GM10847 (cell line): ENCODE data around the gene CDR2L.

ENCODE experiments used
- POLR2A ChIP-seq: IDR thresholded peaks from 2 replicates; pipeline ENCODE4 v1.6.1; 2011; ENCODE audit not compliant: insufficient read length; ENCODE audit errors: extremely low read depth

The CDR2L gene

GRCh38 chr17:75036643-75037268 lies 49.3 kb downstream of the CDR2L start:
- TF ChIP-seq POLR2A = no peak

- TF ChIP-seq POLR2A = no peak
Measured at GRCh38 chr17:75039238-75039637, 51.8 kb downstream of the CDR2L start.

DNA sequence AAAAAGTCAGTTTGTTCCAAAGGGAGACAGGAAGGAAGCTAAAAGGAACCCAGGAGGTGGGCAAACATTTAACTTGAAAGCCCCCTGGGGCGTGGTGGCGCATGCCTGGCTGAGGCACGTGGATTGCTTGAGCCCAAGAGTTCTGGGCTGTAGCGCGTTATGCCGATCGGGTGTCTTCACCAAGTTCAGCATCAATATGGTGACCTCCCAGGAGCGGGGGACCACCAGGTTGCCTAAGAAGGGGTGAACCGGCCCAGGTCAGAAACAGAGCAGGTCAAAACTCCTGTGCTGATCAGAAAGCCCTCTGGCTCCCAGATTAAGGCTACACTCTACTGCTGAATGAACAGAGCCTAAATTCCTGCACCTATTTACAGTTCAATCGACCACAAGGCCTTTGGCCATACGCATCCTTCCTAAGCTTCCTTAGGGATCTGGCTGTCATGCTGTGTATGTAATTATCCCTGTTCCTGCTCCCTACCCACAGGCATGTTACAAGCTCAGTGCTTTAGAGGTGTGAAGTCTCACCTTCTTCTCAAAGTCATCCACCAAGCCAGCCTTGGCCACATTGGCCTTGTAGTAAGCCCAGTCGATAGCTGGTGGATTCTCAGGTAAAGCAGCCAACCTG lies 54.3 kb downstream of the CDR2L start:
- TF ChIP-seq POLR2A = no peak

GRCh38 chr17:75044716-75045115 lies 57.3 kb downstream of the CDR2L start:
- no peak for TF ChIP-seq POLR2A

DNA sequence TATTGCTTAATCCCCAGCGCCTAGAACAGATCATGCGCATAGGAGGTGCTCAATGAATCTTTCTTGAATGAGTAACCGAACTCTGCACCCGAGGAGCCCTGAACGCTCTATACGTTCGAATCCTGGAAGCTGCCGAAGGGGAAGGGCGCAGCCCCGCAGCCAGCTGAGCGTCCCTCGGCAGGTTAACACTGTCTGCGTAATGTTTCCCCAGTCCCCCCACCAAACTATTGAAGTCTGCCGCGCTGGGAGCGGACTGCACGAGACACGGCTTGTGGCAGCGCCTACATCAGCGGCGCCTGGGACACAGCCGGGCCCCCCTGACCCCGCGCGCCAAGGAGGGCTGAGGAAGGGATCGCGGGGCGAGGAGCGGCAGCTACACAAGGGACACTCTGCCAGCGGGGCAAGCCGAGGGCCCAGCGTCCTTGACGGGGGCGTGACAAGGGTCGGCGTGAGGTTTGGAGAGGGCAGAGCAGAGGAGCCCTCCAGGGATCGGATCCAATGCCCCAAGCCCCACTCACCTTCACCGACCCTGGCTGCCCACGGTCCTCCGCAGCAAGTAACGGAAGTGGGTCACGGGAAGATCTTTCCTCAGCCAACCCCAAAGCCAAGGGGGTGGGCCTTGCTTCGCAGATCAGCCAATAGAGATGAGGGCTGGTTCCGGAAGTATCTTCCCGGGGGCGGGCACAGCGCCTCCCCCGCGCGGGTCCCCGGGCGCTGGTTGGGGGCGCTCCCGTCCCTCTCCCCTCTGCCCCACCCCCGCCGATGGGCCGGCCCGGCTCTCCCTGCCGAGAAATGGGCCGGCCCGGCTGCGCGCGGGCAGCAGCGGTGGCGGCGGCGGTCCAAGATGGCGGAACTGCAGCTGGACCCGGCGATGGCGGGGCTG lies 59.2 kb downstream of the CDR2L start, which contains the start of the genes ATP5PD and KCTD2:
ATP5PD (minus strand) TSS at position 563 of the 883 bp plus-strand sequence. CDS start 4,319 bp downstream, outside the sequence.
KCTD2 (plus strand) TSS at position 819 of the 883 bp plus-strand sequence; CDS start at position 845, 26 bp downstream.
- peak; percentile 89 for TF ChIP-seq POLR2A

- no peak for TF ChIP-seq POLR2A
Measured at GRCh38 chr17:75047398-75048098, 60.1 kb downstream of the CDR2L start.

GRCh38 chr17:75048249-75048878 lies 60.9 kb downstream of the CDR2L start:
- no peak for TF ChIP-seq POLR2A

- no peak for TF ChIP-seq POLR2A
Measured at GRCh38 chr17:75049057-75049456, 61.6 kb downstream of the CDR2L start.

GRCh38 chr17:75049706-75050105 lies 62.3 kb downstream of the CDR2L start:
- no peak for TF ChIP-seq POLR2A

DNA sequence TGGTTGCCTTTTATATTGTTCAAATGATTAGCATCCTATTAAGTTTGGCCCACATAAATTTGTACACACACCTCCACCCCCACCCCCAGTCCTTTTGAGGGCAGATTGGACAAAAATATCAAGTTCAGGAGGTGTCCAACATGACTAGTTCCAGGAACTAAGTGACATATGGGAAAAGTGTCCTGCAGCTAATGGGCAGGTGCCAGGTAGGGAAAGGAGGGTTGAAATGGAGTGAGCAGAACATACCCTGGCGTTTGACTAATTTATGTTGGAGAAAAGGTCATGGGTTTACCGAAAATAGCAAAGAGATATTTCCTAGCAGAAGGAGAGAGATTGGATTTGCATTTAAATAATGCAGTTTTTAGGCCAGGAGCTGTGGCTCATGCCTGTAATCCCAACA lies 64.5 kb downstream of the CDR2L start:
- TF ChIP-seq POLR2A = no peak
